IPS-18c (cell line): ENCODE data around the gene CACNA1S.

ENCODE experiments used
- H3K4me3 ChIP-seq: 2 replicates; pipeline ENCODE4 v1.7.0; 2013; ENCODE audit warnings: low read depth, mild to moderate bottlenecking, low read length, moderate library complexity; ENCODE audit not compliant: insufficient read depth
- H3K9me3 ChIP-seq: one replicate; pipeline ENCODE4 v1.6.1; 2013; ENCODE audit warnings: mild to moderate bottlenecking, low read length, moderate library complexity; ENCODE audit not compliant: control insufficient read depth, insufficient read depth

The CACNA1S gene

GRCh38 chr1:201126463-201126831 lies 14.2 kb upstream of the CACNA1S start:
- Histone ChIP-seq H3K4me3 (peak overlapping the region; percentile 24; the same call in 1 of the 2 replicates), H3K9me3 (peaks cover 1% of the 10 kb centered on the region)

GRCh38 chr1:201125800-201126199 lies 13.6 kb upstream of the CACNA1S start:
- Histone ChIP-seq H3K9me3 (no peaks in the 10 kb centered on the region), H3K4me3 (no peak overlapping the region)

DNA sequence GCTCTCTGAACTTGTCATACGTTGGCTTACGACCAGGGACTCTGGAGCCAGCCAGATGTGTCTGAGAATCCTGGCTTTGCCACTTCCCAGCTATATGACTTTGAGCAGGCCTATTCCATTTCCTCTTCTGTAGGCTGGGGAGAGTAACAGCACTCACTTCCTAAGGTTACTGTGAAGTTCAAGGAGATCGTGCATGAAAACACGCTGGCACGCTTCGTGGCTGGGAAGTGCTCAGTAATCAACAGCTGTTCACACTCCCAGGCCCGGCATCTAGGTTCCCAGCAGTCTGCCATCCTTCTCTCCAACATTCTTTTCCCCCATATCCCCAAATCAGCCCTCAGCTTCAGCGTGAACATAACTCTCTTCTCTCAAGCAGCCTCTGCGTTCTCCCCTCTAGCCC lies 12.8 kb upstream of the CACNA1S start:
- Histone ChIP-seq H3K4me3 (no peak overlapping the region), H3K9me3 (no peaks in the 10 kb centered on the region)

DNA sequence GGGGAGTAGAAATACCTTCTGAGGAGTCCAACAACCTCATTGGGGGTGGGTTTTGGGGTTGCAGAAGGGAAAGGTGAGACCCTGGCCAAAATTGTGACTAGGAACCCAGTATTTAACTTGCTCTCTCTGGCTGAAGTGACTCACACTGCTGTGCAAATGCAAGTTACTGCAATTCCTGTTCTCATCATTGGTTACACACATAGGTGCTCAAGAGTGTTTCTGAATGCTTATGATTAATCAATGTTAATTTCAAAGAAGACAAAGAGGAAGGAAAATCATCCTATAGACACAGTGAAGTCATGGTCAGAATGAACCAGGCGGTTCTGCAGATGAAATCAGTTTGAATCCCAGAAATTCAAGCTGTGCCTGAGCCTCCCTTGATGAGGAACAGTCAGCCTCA lies 11.6 kb upstream of the CACNA1S start:
- no peaks in the 10 kb centered on the region for H3K9me3 ChIP-seq
- no peak overlapping the region for H3K4me3 ChIP-seq

DNA sequence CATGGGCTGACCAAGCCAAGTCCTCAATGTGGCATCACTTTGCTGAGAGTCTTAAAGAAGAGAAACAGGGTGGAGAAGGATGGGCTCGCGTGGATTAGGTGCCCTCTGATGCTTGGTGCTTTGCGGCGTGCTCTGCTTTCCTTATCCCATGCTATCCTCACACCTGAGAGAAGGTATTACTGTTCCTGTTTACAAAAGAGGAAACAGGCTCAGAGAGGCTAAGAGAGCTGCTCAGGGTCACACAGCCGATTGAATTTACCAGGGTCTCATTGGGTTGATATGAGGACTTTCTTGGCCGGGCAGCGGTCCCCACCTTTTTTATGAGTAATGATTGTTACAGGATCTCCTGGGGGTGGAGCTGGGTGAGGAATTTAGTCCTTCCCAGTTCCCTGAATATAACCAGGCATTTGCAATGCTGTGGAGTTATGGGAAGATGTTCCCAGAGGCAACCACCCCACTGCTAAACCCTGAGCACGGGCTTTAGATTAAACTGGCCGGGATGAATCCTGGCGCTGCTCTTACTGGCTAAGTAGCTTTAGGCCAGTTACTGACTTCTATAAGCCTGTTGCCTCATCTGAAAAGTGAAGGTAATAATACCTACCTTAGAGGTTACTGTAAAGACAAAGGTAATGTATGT lies 10.2 kb upstream of the CACNA1S start:
- no peaks in the 10 kb centered on the region for H3K9me3 ChIP-seq
- H3K4me3 ChIP-seq: no peak overlapping the region

DNA sequence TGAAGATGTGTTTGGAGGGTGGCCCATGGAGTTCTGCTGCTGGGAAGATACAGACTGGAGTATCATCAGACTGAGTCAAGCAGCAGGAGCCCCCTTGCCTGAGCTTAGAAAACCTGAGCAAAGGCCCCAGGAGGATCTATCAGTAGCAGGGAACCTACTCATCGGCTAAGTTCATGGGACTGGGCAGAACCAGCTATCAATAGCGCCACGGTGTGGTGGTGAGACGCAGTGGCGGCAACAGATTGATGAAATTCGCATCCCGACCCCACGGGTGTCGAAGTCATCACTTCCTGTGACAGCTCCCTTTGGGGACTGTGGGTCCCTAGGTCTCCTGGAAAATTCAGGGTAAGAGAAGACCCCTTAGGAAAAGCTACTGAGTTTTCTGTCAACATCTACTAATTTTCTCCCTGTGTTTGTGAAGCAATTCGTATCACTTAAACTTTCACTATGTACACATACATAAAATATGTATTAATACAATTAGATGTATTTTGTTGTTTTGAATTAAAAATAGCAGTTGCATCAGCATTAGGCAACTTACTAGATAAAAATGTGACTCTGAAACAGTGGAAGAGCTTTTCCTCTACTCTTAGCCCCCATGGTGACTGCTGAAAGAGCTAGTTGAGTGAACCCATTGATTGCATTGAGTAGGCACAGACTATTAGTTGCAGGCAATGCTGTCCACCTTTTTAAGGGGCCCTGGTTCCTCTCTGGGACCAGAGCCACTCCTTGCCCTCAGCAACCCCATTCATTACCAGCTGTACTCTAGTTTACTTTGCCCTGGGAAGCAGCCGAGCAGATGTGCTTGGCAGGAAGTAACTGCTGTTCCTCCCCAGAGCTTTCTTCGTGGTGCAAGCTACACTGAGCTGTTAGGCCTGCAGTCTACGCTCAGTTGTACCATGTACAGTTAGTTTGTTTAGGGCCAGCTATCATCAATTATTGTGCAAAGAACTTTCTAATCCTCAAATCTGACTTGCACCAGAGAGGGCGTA lies 7.3 kb upstream of the CACNA1S start:
- Histone ChIP-seq H3K9me3 (no peaks in the 10 kb centered on the region), H3K4me3 (no peak overlapping the region)

- no peak overlapping the region for H3K4me3 ChIP-seq
- no peaks in the 10 kb centered on the region for H3K9me3 ChIP-seq
Observed at GRCh38 chr1:201116091-201116490, 3.9 kb upstream of the CACNA1S start.

- no peak overlapping the region for H3K4me3 ChIP-seq
- H3K9me3 ChIP-seq: no peaks in the 10 kb centered on the region
Observed at GRCh38 chr1:201115390-201115937, 3.2 kb upstream of the CACNA1S start.

DNA sequence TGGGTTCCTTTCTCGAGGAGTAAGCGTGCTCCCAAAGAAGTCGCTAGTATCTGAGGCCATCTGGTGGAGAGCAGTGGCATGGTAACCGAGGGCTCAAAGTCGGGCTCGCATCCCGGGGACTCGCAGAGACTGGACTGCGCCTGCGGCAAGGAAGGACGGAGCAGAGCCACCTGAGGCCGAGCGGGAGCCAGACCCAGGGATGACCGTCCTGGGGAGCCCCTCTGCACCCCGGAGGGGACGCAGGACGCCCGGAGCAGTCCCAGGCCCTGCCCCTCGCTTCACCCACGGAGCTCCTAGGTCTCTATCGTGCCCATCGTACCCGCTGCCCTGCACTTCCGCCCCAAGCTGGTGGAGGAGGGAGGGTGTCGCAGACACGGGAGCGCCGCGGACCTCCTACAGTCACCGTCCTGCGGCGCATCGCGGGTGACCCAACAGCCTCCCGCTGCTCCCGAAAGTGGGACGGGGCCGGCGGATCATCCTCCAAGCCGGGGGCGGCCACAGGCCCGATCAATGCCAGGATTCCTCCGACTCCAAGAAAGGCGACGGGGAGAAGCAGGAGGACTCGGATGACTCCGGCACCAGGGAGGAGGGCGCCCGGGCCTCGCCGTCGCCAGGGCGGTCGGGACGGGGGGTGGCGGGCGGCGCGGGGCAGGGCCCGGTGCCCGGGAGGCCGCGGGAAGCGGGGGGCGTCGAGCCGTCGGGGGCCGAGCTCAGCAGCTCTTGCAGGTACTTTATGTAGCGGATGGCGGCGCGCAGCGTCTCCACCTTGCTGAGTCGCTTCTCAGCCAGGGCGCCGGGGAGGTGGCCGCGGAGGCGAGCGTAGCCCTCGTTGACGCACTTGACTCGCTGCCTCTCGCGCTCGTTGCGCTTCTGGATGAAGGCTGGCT lies 2.3 kb upstream of the CACNA1S start:
- Histone ChIP-seq H3K9me3 (no peaks in the 10 kb centered on the region), H3K4me3 (peak overlapping the region; percentile 78)

DNA sequence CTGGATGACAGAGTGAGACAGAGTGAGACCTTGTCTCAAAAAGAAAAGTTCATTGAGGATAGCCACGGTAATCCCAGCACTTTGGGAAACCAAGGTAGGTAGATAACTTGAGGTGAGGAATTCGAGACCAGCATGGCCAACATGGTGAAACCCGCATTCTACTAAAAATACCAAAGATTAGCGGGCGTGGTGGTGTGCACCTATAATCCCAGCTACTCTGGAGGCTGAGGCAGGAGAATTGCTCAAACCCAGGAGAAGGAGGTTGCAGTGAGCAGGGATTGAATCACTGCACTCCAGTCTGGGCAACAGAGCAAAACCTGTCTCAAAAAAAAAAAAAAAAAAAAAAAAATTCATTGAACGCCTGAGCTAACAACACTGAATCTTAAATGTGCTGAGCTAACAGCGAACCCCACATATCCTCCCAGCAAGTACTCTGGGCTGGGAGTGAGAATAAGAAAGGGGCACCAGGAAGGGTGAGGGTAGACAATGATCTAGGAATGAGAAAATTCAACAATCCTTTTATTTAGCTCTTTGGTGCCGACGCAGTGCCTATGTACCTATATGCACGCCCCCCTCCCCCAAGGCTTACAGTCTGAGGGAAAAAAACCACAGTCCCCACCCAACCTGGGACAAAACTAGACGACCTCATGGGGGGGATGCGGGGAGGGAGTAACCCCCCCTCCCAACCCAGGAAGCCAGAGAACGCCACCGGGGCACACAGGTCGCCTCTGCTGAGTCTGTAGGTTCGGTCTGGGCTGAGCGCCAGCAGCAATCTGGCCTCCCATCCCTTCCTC lies 1.4 kb upstream of the CACNA1S start:
- no peaks in the 10 kb centered on the region for H3K9me3 ChIP-seq
- 0 out of 2 replicates have a peak overlapping the region, but pooled peaks have one; percentile 78 for H3K4me3 ChIP-seq

DNA sequence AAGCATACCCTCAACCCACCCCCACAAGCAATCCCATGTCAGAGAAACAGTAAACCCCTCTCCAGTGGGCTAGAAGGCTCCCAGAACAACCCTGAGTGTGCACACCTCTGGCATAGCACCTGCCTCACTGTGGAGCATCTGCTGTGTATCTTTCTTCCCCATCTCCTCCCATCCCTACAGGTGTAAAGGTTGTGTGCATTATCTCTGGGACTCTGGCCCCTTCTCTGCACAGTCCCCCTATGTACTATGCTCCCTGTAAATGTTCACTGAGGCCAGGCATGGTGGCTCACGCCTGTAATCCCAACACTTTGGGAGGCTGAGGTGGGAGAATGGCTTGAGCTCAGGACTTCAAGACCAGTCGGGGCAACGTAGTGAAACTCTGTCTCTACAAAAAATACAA lies 700 bp upstream of the CACNA1S start:
- Histone ChIP-seq H3K9me3 (no peaks in the 10 kb centered on the region), H3K4me3 (no peak overlapping the region)

DNA sequence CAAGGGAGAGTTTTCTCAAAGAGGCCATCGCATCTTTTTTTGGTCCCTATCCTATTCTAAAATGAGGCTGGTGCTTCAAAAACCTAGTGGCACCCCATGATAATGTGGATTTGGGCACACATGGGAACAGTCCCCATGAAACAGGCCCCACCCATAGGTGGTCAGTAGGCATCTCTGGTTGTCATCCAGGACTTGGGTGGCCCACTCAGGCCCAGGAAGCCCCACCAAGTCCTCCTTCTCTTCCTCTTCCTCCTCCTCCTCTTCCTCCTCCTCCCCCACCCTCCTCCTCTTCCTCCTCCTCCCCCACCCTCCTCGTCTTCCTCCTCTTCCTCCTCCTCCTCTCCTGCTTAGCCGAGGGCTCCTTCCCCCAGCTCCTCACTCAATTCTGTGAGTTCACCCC lies 554 bp downstream of the CACNA1S start:
- Histone ChIP-seq H3K4me3 (no peak overlapping the region), H3K9me3 (no peaks in the 10 kb centered on the region)

- Histone ChIP-seq H3K4me3 (no peak overlapping the region), H3K9me3 (no peaks in the 10 kb centered on the region)
Observed at GRCh38 chr1:201111156-201111555, 1.1 kb downstream of the CACNA1S start.

DNA sequence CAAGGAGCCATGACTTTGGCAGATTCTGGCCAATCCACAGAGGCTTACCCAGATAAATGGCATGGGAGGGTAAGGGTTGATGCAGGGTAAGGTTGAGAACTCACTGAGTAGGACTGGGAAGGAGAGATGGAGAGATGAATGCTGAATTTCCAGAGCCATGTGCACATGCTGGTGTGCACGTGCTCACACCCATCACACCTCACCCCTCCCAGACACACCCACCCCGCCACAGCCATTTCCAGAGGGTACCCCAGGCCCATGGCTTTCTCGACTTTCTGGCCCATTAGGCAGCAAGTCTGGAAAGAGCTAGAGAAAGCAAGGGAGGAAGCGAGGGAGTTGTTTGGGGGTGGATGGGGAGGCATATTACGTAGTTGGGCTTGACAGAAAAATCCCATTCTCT lies 1.6 kb downstream of the CACNA1S start:
- H3K9me3 ChIP-seq: no peaks in the 10 kb centered on the region
- H3K4me3 ChIP-seq: no peak overlapping the region

- H3K4me3 ChIP-seq: no peak overlapping the region
- no peaks in the 10 kb centered on the region for H3K9me3 ChIP-seq
Observed at GRCh38 chr1:201110138-201110537, 2.1 kb downstream of the CACNA1S start.

GRCh38 chr1:201109651-201110050 lies 2.6 kb downstream of the CACNA1S start:
- Histone ChIP-seq H3K9me3 (no peaks in the 10 kb centered on the region), H3K4me3 (no peak overlapping the region)
